Measurements from ENCODE around the gene SH3RF3. TPM values are rescaled to one million over a fixed set of nuclear protein-coding genes. Genes with fewer than 3 reads are reported as not detected.

Gene SH3RF3
- total RNA-seq, 1 donor from 2014 or later = 2.1 TPM

- Histone ChIP-seq H3K36me3 (ENCODE audit: control insufficient read depth in 3 of 3, insufficient read depth in 3 of 3, low read length in 3 of 3) (no peaks in the 10 kb centered on the region), H3K4me1 (ENCODE audit: control insufficient read depth in 3 of 3, insufficient read depth in 3 of 3, low read length in 3 of 3) (peaks cover 25 to 26% (median 26%) of the 10 kb centered on the region in 3 donors), H3K27me3 (ENCODE audit: control insufficient read depth in 3 of 3, insufficient read depth in 3 of 3, low read length in 3 of 3) (no peaks in the 10 kb centered on the region), H3K9me3 (ENCODE audit: control insufficient read depth in 3 of 3, low read length in 3 of 3) (no peaks in the 10 kb centered on the region), H3K4me3 (ENCODE audit: low read length in 3 of 3) (peak overlapping the region in 2 of 3 donors; percentile 6 to 44), H3K9ac (ENCODE audit: low read depth in 1 of 3, low read length in 3 of 3) (peak overlapping the region in 2 of 3 donors; percentile 41 to 58), H3K27ac (ENCODE audit: low read depth, low read length) (no peak overlapping the region)
Measured at GRCh38 chr2:109231428-109231827, 102.4 kb downstream of the SH3RF3 start.

DNA sequence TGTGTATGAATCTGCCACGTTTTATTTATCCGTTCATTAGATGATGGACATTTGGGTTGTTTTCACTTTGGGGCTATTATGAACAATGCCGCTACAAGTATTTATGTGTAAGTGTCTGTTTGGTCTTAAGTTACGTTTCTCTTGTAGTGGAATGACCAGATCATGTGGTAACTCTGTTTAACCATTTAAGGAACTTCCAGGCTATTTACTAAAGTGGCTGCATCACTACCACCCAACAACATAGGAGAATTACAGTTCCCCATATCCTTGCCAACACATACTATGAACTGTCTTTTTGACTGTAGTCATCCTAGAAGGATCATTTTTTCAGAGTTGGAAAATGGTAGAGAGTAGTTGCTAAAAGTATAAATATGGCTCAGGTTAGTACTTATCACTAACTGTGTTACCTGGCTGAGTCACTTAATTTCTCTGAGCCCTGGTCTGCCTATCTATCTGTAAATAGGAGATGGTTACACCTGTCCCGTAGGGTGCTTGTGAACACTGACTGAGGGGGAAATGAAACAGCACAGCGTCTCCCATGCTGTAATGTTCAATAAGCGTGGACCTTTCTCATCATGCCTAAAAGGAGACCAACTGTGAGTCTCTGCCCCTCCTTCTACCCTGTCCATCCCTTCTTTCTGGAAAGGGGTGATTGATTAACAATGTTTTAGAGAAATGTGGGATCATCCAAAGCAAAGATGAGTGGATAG lies 103.1 kb downstream of the SH3RF3 start:
- Histone ChIP-seq H3K4me3 (ENCODE audit: low read length in 3 of 3) (no peak overlapping the region), H3K9me3 (ENCODE audit: control insufficient read depth in 3 of 3, low read length in 3 of 3) (no peaks in the 10 kb centered on the region), H3K27me3 (ENCODE audit: control insufficient read depth in 3 of 3, insufficient read depth in 3 of 3, low read length in 3 of 3) (no peaks in the 10 kb centered on the region), H3K9ac (ENCODE audit: low read depth in 1 of 3, low read length in 3 of 3) (no peak overlapping the region), H3K4me1 (ENCODE audit: control insufficient read depth in 3 of 3, insufficient read depth in 3 of 3, low read length in 3 of 3) (peaks cover 25 to 29% (median 26%) of the 10 kb centered on the region in 3 donors), H3K27ac (ENCODE audit: low read depth, low read length) (no peak overlapping the region), H3K36me3 (ENCODE audit: control insufficient read depth in 3 of 3, insufficient read depth in 3 of 3, low read length in 3 of 3) (no peaks in the 10 kb centered on the region)

DNA sequence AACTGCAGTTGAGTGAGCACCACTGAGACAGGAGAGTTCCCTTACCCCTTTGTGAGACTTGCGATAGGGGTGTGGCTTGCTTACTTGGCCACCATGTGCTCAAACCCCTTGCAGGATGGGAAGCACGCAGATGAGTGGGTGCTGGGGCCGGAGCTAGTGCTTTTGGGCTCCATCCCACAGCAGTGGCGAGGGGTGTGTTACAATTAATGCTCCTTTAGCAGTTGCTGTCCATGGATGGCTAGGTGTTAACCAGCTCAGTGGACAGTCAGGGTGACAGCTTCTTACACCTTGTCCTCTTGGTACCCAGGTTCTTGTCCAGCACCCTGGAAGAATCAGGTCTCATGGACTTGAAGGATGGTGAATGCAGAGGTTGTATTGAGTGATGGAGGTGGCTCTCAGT lies 103.9 kb downstream of the SH3RF3 start:
- no peaks in the 10 kb centered on the region for H3K9me3 ChIP-seq (ENCODE audit: control insufficient read depth in 3 of 3, low read length in 3 of 3)
- no peak overlapping the region for H3K4me3 ChIP-seq (ENCODE audit: low read length in 3 of 3)
- H3K36me3 ChIP-seq (ENCODE audit: control insufficient read depth in 3 of 3, insufficient read depth in 3 of 3, low read length in 3 of 3) = no peaks in the 10 kb centered on the region
- H3K9ac ChIP-seq (ENCODE audit: low read depth in 1 of 3, low read length in 3 of 3) = no peak overlapping the region
- H3K27ac ChIP-seq (ENCODE audit: low read depth, low read length) = no peak overlapping the region
- H3K27me3 ChIP-seq (ENCODE audit: control insufficient read depth in 3 of 3, insufficient read depth in 3 of 3, low read length in 3 of 3) = no peaks in the 10 kb centered on the region
- H3K4me1 ChIP-seq (ENCODE audit: control insufficient read depth in 3 of 3, insufficient read depth in 3 of 3, low read length in 3 of 3) = peaks cover 21 to 29% (median 26%) of the 10 kb centered on the region in 3 donors

GRCh38 chr2:109233643-109234042 lies 104.6 kb downstream of the SH3RF3 start:
- H3K27me3 ChIP-seq (ENCODE audit: control insufficient read depth in 3 of 3, insufficient read depth in 3 of 3, low read length in 3 of 3) = no peaks in the 10 kb centered on the region
- no peak overlapping the region for H3K9ac ChIP-seq (ENCODE audit: low read depth in 1 of 3, low read length in 3 of 3)
- peaks cover 21 to 29% (median 29%) of the 10 kb centered on the region in 3 donors for H3K4me1 ChIP-seq (ENCODE audit: control insufficient read depth in 3 of 3, insufficient read depth in 3 of 3, low read length in 3 of 3)
- H3K27ac ChIP-seq (ENCODE audit: low read depth, low read length) = no peak overlapping the region
- H3K9me3 ChIP-seq (ENCODE audit: control insufficient read depth in 3 of 3, low read length in 3 of 3) = no peaks in the 10 kb centered on the region
- no peaks in the 10 kb centered on the region for H3K36me3 ChIP-seq (ENCODE audit: control insufficient read depth in 3 of 3, insufficient read depth in 3 of 3, low read length in 3 of 3)
- no peak overlapping the region for H3K4me3 ChIP-seq (ENCODE audit: low read length in 3 of 3)

- Histone ChIP-seq H3K27ac (ENCODE audit: low read depth, low read length) (no peak overlapping the region), H3K9ac (ENCODE audit: low read depth in 1 of 3, low read length in 3 of 3) (no peak overlapping the region), H3K4me3 (ENCODE audit: low read length in 3 of 3) (no peak overlapping the region), H3K4me1 (ENCODE audit: control insufficient read depth in 3 of 3, insufficient read depth in 3 of 3, low read length in 3 of 3) (peaks cover 24 to 32% (median 29%) of the 10 kb centered on the region in 3 donors), H3K9me3 (ENCODE audit: control insufficient read depth in 3 of 3, low read length in 3 of 3) (no peaks in the 10 kb centered on the region), H3K27me3 (ENCODE audit: control insufficient read depth in 3 of 3, insufficient read depth in 3 of 3, low read length in 3 of 3) (no peaks in the 10 kb centered on the region), H3K36me3 (ENCODE audit: control insufficient read depth in 3 of 3, insufficient read depth in 3 of 3, low read length in 3 of 3) (no peaks in the 10 kb centered on the region)
Measured at GRCh38 chr2:109234355-109234754, 105.3 kb downstream of the SH3RF3 start.

- no peak overlapping the region for H3K9ac ChIP-seq (ENCODE audit: low read depth in 1 of 3, low read length in 3 of 3)
- H3K4me3 ChIP-seq (ENCODE audit: low read length in 3 of 3) = no peak overlapping the region
- no peaks in the 10 kb centered on the region for H3K9me3 ChIP-seq (ENCODE audit: control insufficient read depth in 3 of 3, low read length in 3 of 3)
- H3K27me3 ChIP-seq (ENCODE audit: control insufficient read depth in 3 of 3, insufficient read depth in 3 of 3, low read length in 3 of 3) = no peaks in the 10 kb centered on the region
- no peak overlapping the region for H3K27ac ChIP-seq (ENCODE audit: low read depth, low read length)
- H3K4me1 ChIP-seq (ENCODE audit: control insufficient read depth in 3 of 3, insufficient read depth in 3 of 3, low read length in 3 of 3) = peaks cover 23 to 30% (median 24%) of the 10 kb centered on the region in 3 donors
- H3K36me3 ChIP-seq (ENCODE audit: control insufficient read depth in 3 of 3, insufficient read depth in 3 of 3, low read length in 3 of 3) = no peaks in the 10 kb centered on the region
Measured at GRCh38 chr2:109236147-109236546, 107.1 kb downstream of the SH3RF3 start.

DNA sequence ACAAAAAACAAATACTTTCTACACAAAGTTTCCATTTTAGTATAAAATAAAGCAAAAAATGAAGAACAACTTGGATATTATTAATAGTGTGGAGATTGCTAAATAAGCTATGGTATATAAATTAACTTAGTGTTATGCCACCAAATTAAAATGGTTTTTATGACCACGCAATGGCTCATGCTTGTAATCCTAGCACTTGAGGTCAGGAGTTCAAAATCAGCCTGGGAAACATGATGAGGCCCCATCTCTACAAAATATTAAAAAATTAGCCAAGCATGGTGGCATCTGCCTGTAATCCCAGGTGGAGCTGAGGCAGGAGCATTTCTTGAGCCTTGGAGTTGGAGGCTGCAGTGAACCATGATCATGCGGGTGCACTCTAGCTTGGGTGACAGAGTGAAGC lies 108.8 kb downstream of the SH3RF3 start:
- Histone ChIP-seq H3K27me3 (ENCODE audit: control insufficient read depth in 3 of 3, insufficient read depth in 3 of 3, low read length in 3 of 3) (no peaks in the 10 kb centered on the region), H3K36me3 (ENCODE audit: control insufficient read depth in 3 of 3, insufficient read depth in 3 of 3, low read length in 3 of 3) (no peaks in the 10 kb centered on the region), H3K9ac (ENCODE audit: low read depth in 1 of 3, low read length in 3 of 3) (no peak overlapping the region), H3K9me3 (ENCODE audit: control insufficient read depth in 3 of 3, low read length in 3 of 3) (no peaks in the 10 kb centered on the region), H3K4me1 (ENCODE audit: control insufficient read depth in 3 of 3, insufficient read depth in 3 of 3, low read length in 3 of 3) (peaks cover 27 to 32% (median 30%) of the 10 kb centered on the region in 3 donors), H3K27ac (ENCODE audit: low read depth, low read length) (no peak overlapping the region), H3K4me3 (ENCODE audit: low read length in 3 of 3) (no peak overlapping the region)

DNA sequence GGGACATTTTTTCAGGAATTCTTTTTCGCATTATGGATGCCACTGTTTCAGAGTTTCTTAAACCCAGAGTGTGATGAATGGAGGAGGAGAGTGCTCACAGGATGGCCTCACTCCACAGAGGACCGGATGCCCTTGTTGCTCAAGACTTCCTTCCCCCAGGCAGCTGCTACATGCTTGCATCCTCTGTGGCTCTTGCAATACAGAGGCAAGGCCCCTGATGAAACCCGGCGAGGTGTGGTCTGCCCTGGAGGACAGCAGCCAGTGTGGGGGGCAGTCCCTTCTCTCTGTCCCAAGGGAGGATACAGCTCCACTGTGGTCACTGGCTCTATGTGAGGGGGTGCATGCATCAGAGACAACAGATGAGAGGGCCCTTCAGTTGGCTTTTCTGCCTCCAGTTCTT lies 109.6 kb downstream of the SH3RF3 start:
- H3K27ac ChIP-seq (ENCODE audit: low read depth, low read length) = no peak overlapping the region
- no peaks in the 10 kb centered on the region for H3K27me3 ChIP-seq (ENCODE audit: control insufficient read depth in 3 of 3, insufficient read depth in 3 of 3, low read length in 3 of 3)
- peaks cover 34 to 40% (median 38%) of the 10 kb centered on the region in 3 donors for H3K4me1 ChIP-seq (ENCODE audit: control insufficient read depth in 3 of 3, insufficient read depth in 3 of 3, low read length in 3 of 3)
- H3K9me3 ChIP-seq (ENCODE audit: control insufficient read depth in 3 of 3, low read length in 3 of 3) = no peaks in the 10 kb centered on the region
- H3K9ac ChIP-seq (ENCODE audit: low read depth in 1 of 3, low read length in 3 of 3) = no peak overlapping the region
- H3K4me3 ChIP-seq (ENCODE audit: low read length in 3 of 3) = no peak overlapping the region
- H3K36me3 ChIP-seq (ENCODE audit: control insufficient read depth in 3 of 3, insufficient read depth in 3 of 3, low read length in 3 of 3) = no peaks in the 10 kb centered on the region

DNA sequence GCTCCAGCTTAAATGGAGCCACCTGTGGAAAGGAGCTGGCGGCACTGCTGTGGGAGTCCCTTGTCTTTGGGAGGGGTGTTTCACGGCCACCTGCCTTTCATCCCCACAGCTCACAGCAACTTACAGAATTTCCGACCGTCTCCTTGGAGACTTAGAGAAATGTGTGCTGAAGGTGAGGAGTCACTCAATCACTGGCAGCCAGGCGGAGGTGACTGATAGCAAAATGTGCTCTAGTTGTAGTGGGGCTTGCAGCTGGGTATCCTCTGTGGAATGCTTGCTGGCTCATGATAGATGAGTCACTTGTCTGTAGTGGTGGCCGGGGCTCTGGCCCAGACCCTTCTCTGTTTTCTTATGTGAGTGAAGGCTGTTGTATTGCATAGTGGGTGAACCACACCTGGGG lies 110.7 kb downstream of the SH3RF3 start:
- Histone ChIP-seq H3K4me1 (ENCODE audit: control insufficient read depth in 3 of 3, insufficient read depth in 3 of 3, low read length in 3 of 3) (peaks cover 42 to 50% (median 47%) of the 10 kb centered on the region in 3 donors), H3K36me3 (ENCODE audit: control insufficient read depth in 3 of 3, insufficient read depth in 3 of 3, low read length in 3 of 3) (no peaks in the 10 kb centered on the region), H3K9me3 (ENCODE audit: control insufficient read depth in 3 of 3, low read length in 3 of 3) (no peaks in the 10 kb centered on the region), H3K4me3 (ENCODE audit: low read length in 3 of 3) (no peak overlapping the region), H3K9ac (ENCODE audit: low read depth in 1 of 3, low read length in 3 of 3) (no peak overlapping the region), H3K27me3 (ENCODE audit: control insufficient read depth in 3 of 3, insufficient read depth in 3 of 3, low read length in 3 of 3) (no peaks in the 10 kb centered on the region), H3K27ac (ENCODE audit: low read depth, low read length) (no peak overlapping the region)

DNA sequence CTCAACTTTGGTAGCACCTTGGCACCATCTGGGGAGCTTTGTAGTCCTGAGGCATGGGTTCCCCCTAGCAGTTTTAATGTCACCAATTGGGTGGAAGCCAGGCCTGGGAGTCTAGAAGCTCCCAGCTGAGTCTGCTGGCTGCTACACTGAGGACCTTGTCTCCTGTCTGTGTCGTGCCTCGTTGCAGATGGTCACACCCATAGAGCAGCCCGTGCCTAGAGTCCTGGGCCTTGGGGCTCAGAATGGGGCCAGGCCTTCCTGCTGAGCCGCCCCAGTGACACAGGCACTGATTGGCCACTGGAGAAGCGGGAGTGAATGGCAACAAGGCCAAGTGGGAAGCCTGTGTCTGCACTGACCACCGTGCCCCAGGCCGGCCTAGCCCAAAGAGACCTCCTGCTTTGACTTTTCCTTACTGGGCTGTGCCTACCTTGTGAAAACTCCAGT lies 113.2 kb downstream of the SH3RF3 start:
- Histone ChIP-seq H3K36me3 (ENCODE audit: control insufficient read depth in 3 of 3, insufficient read depth in 3 of 3, low read length in 3 of 3) (no peaks in the 10 kb centered on the region), H3K9ac (ENCODE audit: low read depth in 1 of 3, low read length in 3 of 3) (peak overlapping the region in 1 of 3 donors; percentile 45), H3K4me1 (ENCODE audit: control insufficient read depth in 3 of 3, insufficient read depth in 3 of 3, low read length in 3 of 3) (peaks cover 34 to 58% (median 49%) of the 10 kb centered on the region in 3 donors), H3K27ac (ENCODE audit: low read depth, low read length) (peak overlapping the region; percentile 77), H3K4me3 (ENCODE audit: low read length in 3 of 3) (peak overlapping the region in 1 of 3 donors; percentile 13), H3K9me3 (ENCODE audit: control insufficient read depth in 3 of 3, low read length in 3 of 3) (no peaks in the 10 kb centered on the region), H3K27me3 (ENCODE audit: control insufficient read depth in 3 of 3, insufficient read depth in 3 of 3, low read length in 3 of 3) (no peaks in the 10 kb centered on the region)

Data from skeletal muscle tissue (tissue), 4 donors.